Astrocyte (in vitro differentiated cells and primary cell): ENCODE results near the gene INPP4A. TPM values are rescaled to one million over a fixed set of nuclear protein-coding genes. Genes with fewer than 3 reads are reported as not detected.

Experiments
- DNase-seq: peaks from one replicate; pipeline ENCODE4 v3.0.0-alpha.2; 2010; ENCODE audit warnings: low read depth
- FAIRE-seq: peaks from 2 replicates; lab custom pipeline; 2011; peaks lifted over from hg19 to GRCh38; lab: Jason Lieb, UNC
- H2AFZ ChIP-seq: 2 replicates; pipeline ENCODE4 v1.6.0; 2012; ENCODE audit warnings: low read depth, low read length, inconsistent platforms
- H3K27ac ChIP-seq: 2 replicates; pipeline ENCODE4 v1.5.1; 2011; ENCODE audit warnings: low read depth, low read length, inconsistent platforms
- H3K27me3 ChIP-seq: 2 replicates; pipeline ENCODE4 v1.6.0; 2011; ENCODE audit warnings: low read length, inconsistent platforms; ENCODE audit not compliant: insufficient read depth
- H3K36me3 ChIP-seq: 2 replicates; pipeline ENCODE4 v1.5.1; 2011; ENCODE audit warnings: low read length, inconsistent platforms; ENCODE audit not compliant: insufficient read depth
- H3K4me1 ChIP-seq: 2 replicates; pipeline ENCODE4 v1.5.1; 2011; ENCODE audit warnings: low read length, inconsistent platforms; ENCODE audit not compliant: insufficient read depth
- H3K4me2 ChIP-seq: 2 replicates; pipeline ENCODE4 v1.6.0; 2012; ENCODE audit warnings: low read length, inconsistent platforms
- H3K4me3 ChIP-seq: 2 replicates; pipeline ENCODE4 v1.5.1; 2011; ENCODE audit warnings: low read depth, mild to moderate bottlenecking, low read length, inconsistent platforms; ENCODE audit not compliant: insufficient read depth
- H3K79me2 ChIP-seq: 2 replicates; pipeline ENCODE4 v1.6.0; 2012; ENCODE audit warnings: mild to moderate bottlenecking, low read length, inconsistent platforms; ENCODE audit not compliant: insufficient read depth
- H3K9ac ChIP-seq: 2 replicates; pipeline ENCODE4 v1.6.0; 2012; ENCODE audit warnings: mild to moderate bottlenecking, low read length, inconsistent platforms
- H3K9me3 ChIP-seq: 2 replicates; pipeline ENCODE4 v1.5.1; 2012; ENCODE audit warnings: low read depth, mild to moderate bottlenecking, low read length, inconsistent platforms; ENCODE audit not compliant: insufficient read depth
- H4K20me1 ChIP-seq: 2 replicates; pipeline ENCODE4 v1.6.0; 2012; ENCODE audit warnings: low read length, inconsistent platforms; ENCODE audit not compliant: insufficient read depth
- H3K27ac Mint-ChIP-seq: one replicate; pipeline ENCODE4 v1.8.0; 2021; ENCODE audit warnings: mild to moderate bottlenecking, mixed read lengths; ENCODE audit not compliant: unreplicated experiment
- H3K27me3 Mint-ChIP-seq: one replicate; pipeline ENCODE4 v1.8.0; 2021; ENCODE audit warnings: low read depth, mixed read lengths; ENCODE audit not compliant: unreplicated experiment
- H3K36me3 Mint-ChIP-seq: one replicate; pipeline ENCODE4 v1.8.0; 2021; ENCODE audit warnings: low read depth, mixed read lengths; ENCODE audit not compliant: unreplicated experiment
- H3K4me1 Mint-ChIP-seq: one replicate; pipeline ENCODE4 v1.8.0; 2021; ENCODE audit warnings: low read depth, mixed read lengths; ENCODE audit not compliant: unreplicated experiment
- H3K4me3 Mint-ChIP-seq: one replicate; pipeline ENCODE4 v1.8.0; 2021; ENCODE audit warnings: mild to moderate bottlenecking, moderate library complexity, mixed read lengths; ENCODE audit not compliant: unreplicated experiment
- H3K9me3 Mint-ChIP-seq: one replicate; pipeline ENCODE4 v1.8.0; 2021; ENCODE audit warnings: mild to moderate bottlenecking, mixed read lengths; ENCODE audit not compliant: unreplicated experiment
- EZH2 ChIP-seq: IDR thresholded peaks from 2 replicates; pipeline ENCODE4 v1.6.1; 2012; ENCODE audit warnings: mild to moderate bottlenecking, low read length, inconsistent platforms; ENCODE audit not compliant: insufficient read depth
- total RNA-seq: library from RNA; stranded (reverse); gene quantifications from 2 replicates; pipeline ENCODE4 v1.2.1, GENCODE V29; 2021
- TF ChIP-seq, protein P1 (sequence below): IDR thresholded peaks from 2 replicates; pipeline ENCODE4 v1.5.1; 2011; ENCODE audit warnings: low read depth, mild to moderate bottlenecking, inconsistent platforms, low read length, moderate library complexity; ENCODE audit not compliant: insufficient read depth

Gene INPP4A
- total RNA-seq, 1 donor from 2014 or later: 19.4 TPM

DNA sequence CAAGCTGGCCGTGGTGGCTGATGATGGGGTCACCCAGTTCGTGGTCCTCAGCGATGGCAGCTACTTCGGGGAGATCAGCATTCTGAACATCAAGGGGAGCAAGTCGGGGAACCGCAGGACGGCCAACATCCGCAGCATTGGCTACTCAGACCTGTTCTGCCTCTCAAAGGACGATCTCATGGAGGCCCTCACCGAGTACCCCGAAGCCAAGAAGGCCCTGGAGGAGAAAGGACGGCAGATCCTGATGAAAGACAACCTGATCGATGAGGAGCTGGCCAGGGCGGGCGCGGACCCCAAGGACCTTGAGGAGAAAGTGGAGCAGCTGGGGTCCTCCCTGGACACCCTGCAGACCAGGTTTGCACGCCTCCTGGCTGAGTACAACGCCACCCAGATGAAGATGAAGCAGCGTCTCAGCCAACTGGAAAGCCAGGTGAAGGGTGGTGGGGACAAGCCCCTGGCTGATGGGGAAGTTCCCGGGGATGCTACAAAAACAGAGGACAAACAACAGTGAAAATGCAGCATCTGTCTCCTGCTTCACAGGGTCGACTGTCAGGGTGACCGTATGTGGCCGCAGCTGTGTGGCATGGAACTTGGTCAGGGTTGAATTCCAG is 47.8 kb upstream of the INPP4A start:
- H3K27ac ChIP-seq: no peak overlapping the region
- H3K4me1 Mint-ChIP-seq: peaks cover 5% of the 10 kb centered on the region
- H3K4me3 Mint-ChIP-seq: no peak overlapping the region
- H2AFZ ChIP-seq: no peak overlapping the region
- FAIRE-seq: no peak
- H3K79me2 ChIP-seq: no peaks in the 10 kb centered on the region
- H3K9me3 Mint-ChIP-seq: no peaks in the 10 kb centered on the region
- H3K4me2 ChIP-seq: no peak overlapping the region
- TF ChIP-seq, protein P1, sequence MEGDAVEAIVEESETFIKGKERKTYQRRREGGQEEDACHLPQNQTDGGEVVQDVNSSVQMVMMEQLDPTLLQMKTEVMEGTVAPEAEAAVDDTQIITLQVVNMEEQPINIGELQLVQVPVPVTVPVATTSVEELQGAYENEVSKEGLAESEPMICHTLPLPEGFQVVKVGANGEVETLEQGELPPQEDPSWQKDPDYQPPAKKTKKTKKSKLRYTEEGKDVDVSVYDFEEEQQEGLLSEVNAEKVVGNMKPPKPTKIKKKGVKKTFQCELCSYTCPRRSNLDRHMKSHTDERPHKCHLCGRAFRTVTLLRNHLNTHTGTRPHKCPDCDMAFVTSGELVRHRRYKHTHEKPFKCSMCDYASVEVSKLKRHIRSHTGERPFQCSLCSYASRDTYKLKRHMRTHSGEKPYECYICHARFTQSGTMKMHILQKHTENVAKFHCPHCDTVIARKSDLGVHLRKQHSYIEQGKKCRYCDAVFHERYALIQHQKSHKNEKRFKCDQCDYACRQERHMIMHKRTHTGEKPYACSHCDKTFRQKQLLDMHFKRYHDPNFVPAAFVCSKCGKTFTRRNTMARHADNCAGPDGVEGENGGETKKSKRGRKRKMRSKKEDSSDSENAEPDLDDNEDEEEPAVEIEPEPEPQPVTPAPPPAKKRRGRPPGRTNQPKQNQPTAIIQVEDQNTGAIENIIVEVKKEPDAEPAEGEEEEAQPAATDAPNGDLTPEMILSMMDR: no peak
- H3K36me3 ChIP-seq: no peaks in the 10 kb centered on the region
- no peak for DNase-seq
- H3K4me1 ChIP-seq: no peaks in the 10 kb centered on the region
- peaks cover 9% of the 10 kb centered on the region for H3K27me3 ChIP-seq
- H3K36me3 Mint-ChIP-seq: no peaks in the 10 kb centered on the region
- no peak overlapping the region for H3K27ac Mint-ChIP-seq
- no peaks in the 10 kb centered on the region for H3K9me3 ChIP-seq
- no peak overlapping the region for H3K9ac ChIP-seq
- no peak overlapping the region for H3K4me3 ChIP-seq
- H4K20me1 ChIP-seq: no peaks in the 10 kb centered on the region
- peaks cover 15% of the 10 kb centered on the region for H3K27me3 Mint-ChIP-seq

DNA sequence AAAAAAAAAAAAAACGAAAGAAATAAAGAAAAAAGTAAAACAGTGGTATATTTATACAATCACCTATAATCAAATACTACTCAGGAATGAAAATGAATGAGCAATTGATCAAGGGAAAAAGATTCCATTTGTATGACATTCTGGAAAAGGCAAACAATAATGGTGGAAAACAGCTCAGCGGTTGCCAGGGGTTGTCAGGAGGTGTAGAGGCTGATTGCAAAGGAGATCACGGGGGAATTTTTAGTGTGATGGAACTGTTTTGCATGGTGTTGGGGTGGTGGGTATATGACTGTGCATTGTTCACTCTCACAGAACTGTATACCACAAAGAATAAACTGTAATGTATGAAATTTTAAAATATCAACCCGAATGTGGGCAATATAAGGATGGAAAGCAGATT is 45.5 kb upstream of the INPP4A start:
- FAIRE-seq (no peak), DNase-seq (no peak)
- Histone ChIP-seq H3K9ac (no peak overlapping the region), H4K20me1 (no peaks in the 10 kb centered on the region), H3K27me3 (peaks cover 11% of the 10 kb centered on the region), H3K36me3 (no peaks in the 10 kb centered on the region), H3K4me1 (no peaks in the 10 kb centered on the region), H2AFZ (no peak overlapping the region), H3K27ac (no peak overlapping the region), H3K79me2 (no peaks in the 10 kb centered on the region), H3K4me3 (no peak overlapping the region), H3K9me3 (no peaks in the 10 kb centered on the region), H3K4me2 (no peak overlapping the region)
- Mint-ChIP-seq H3K9me3 (no peaks in the 10 kb centered on the region), H3K4me3 (no peak overlapping the region), H3K36me3 (no peaks in the 10 kb centered on the region), H3K4me1 (peaks cover 5% of the 10 kb centered on the region), H3K27ac (no peak overlapping the region), H3K27me3 (peaks cover 18% of the 10 kb centered on the region)
- TF ChIP-seq EZH2: no peak
- TF ChIP-seq, protein P1: no peak

DNA sequence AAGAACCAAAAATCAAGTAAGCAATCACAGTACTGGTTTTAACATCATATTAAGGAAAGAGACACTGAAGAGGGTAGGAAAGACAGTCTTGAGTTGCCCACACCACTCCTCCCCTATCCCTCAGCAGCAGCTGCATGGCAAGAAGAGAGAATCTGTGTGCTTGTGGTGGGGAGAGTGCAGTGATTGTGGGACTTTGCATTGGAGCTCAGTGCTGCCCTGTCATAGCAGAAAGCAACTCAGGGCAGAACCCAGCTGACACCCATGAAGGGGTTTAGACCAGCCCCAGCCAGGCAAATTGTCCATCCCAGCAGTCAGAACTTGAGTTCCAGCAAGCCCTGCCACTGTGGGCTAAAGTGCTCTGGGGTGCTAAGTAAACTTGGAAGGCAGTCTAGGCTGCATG is 40.8 kb upstream of the INPP4A start:
- Mint-ChIP-seq H3K4me3 (no peak overlapping the region), H3K9me3 (no peaks in the 10 kb centered on the region), H3K4me1 (no peaks in the 10 kb centered on the region), H3K27me3 (peaks cover 6% of the 10 kb centered on the region), H3K27ac (no peak overlapping the region), H3K36me3 (no peaks in the 10 kb centered on the region)
- H4K20me1 ChIP-seq: no peaks in the 10 kb centered on the region
- no peak for TF ChIP-seq EZH2
- TF ChIP-seq, protein P1: no peak
- H3K36me3 ChIP-seq: no peaks in the 10 kb centered on the region
- no peaks in the 10 kb centered on the region for H3K4me1 ChIP-seq
- peaks cover 11% of the 10 kb centered on the region for H3K27me3 ChIP-seq
- FAIRE-seq (no peak), DNase-seq (no peak)
- no peak overlapping the region for H3K27ac ChIP-seq
- H3K9ac ChIP-seq: no peak overlapping the region
- no peak overlapping the region for H3K4me2 ChIP-seq
- H3K4me3 ChIP-seq: no peak overlapping the region
- no peak overlapping the region for H2AFZ ChIP-seq
- no peaks in the 10 kb centered on the region for H3K9me3 ChIP-seq
- no peaks in the 10 kb centered on the region for H3K79me2 ChIP-seq
